GM12892 (cell line): ENCODE results near the gene TBC1D9B.

Experiments
- POLR2A ChIP-seq: IDR thresholded peaks from 2 replicates; pipeline ENCODE4 v1.6.1; 2011; ENCODE audit warnings: low read depth, low read length, control low read depth
- POLR2AphosphoS5 ChIP-seq: IDR thresholded peaks from 2 replicates; pipeline ENCODE4 v1.6.1; 2011; ENCODE audit warnings: low read depth, low read length, control low read depth
- TAF1 ChIP-seq: IDR thresholded peaks from 2 replicates; pipeline ENCODE4 v1.6.1; 2011; ENCODE audit warnings: low read depth, mild to moderate bottlenecking, control low read depth, low read length, borderline replicate concordance

- TF ChIP-seq POLR2A = no peak
- no peak for TF ChIP-seq POLR2AphosphoS5
- TF ChIP-seq TAF1 = no peak
Measured at GRCh38 chr5:179872828-179873575, 34.7 kb downstream of the TBC1D9B start.
